Activated CD8-positive, alpha-beta memory T cell treated with anti-CD3 and anti-CD28 coated beads, Interleukin-2, amount 50 U/mL, for 24 hours (primary cell): Measurements from ENCODE around the gene SPAG9.

Experiments used
- DNase-seq: peaks from one replicate; pipeline ENCODE4 v3.0.0-alpha.2; 2020; ENCODE audit errors: extremely low read depth

The SPAG9 gene

GRCh38 chr17:51120739-51121619 is at the start of gene SPAG9:
TSS of gene SPAG9 (minus strand) at chr17:51120868. CDS start at chr17:51120656, 212 bp downstream.
- DNase-seq = peak; percentile 74

- no peak for DNase-seq
Measured at GRCh38 chr17:51169340-51169739, 48.7 kb upstream of the SPAG9 start.

- DNase-seq = peak; percentile 23
Measured at GRCh38 chr17:51166987-51167931, 46.6 kb upstream of the SPAG9 start.

- peak; percentile 44 for DNase-seq
Measured at GRCh38 chr17:51166198-51166986, 45.7 kb upstream of the SPAG9 start, which contains the start of gene NME2. TSS of gene NME2 (plus strand) at chr17:51166411. CDS start at chr17:51166831, 420 bp downstream.

GRCh38 chr17:51165680-51166197 is 45.1 kb upstream of the SPAG9 start:
- DNase-seq = no peak

- DNase-seq = no peak
Measured at GRCh38 chr17:51164911-51165679, 44.4 kb upstream of the SPAG9 start.

GRCh38 chr17:51161541-51161940 is 40.9 kb upstream of the SPAG9 start:
- no peak for DNase-seq

GRCh38 chr17:51159604-51160003 is 38.9 kb upstream of the SPAG9 start:
- no peak for DNase-seq

GRCh38 chr17:51155416-51155815 is 34.7 kb upstream of the SPAG9 start:
- no peak for DNase-seq

- no peak for DNase-seq
Measured at GRCh38 chr17:51154176-51154575, 33.5 kb upstream of the SPAG9 start.

GRCh38 chr17:51153210-51154072 is 32.8 kb upstream of the SPAG9 start, which contains the start of gene NME1:
TSS of gene NME1 (plus strand) at chr17:51153559. CDS start at chr17:51155655, 2,096 bp downstream.
- peak; percentile 93 for DNase-seq

GRCh38 chr17:51152766-51153209 is 32.1 kb upstream of the SPAG9 start:
- no peak for DNase-seq

GRCh38 chr17:51150932-51151331 is 30.3 kb upstream of the SPAG9 start:
- DNase-seq = no peak

GRCh38 chr17:51149163-51149562 is 28.5 kb upstream of the SPAG9 start:
- DNase-seq = no peak

- no peak for DNase-seq
Measured at GRCh38 chr17:51147650-51148049, 27.0 kb upstream of the SPAG9 start.

- no peak for DNase-seq
Measured at GRCh38 chr17:51144266-51145022, 23.8 kb upstream of the SPAG9 start.

- no peak for DNase-seq
Measured at GRCh38 chr17:51142597-51142996, 21.9 kb upstream of the SPAG9 start.

GRCh38 chr17:51135956-51136355 is 15.3 kb upstream of the SPAG9 start:
- DNase-seq = no peak

GRCh38 chr17:51133365-51133764 is 12.7 kb upstream of the SPAG9 start:
- DNase-seq = no peak
